Stimulated activated CD4-positive, alpha-beta T cell treated with anti-CD3 and anti-CD28 coated beads, Interleukin-15, amount 100 ng/mL, for 48 hours (primary cell): ENCODE data around the gene EIF4ENIF1.
"Not testable (repeated sequence)": the region's sequence is repeated elsewhere in the genome, so short reads cannot be mapped to it uniquely, and the experiment has no call there.

Source experiments
- DNase-seq, 2 donors: peaks; one replicate each; pipeline ENCODE4 v3.0.0-alpha.2; 2020; ENCODE audit warnings: low read depth in 2 of 2

EIF4ENIF1 gene, protein sequence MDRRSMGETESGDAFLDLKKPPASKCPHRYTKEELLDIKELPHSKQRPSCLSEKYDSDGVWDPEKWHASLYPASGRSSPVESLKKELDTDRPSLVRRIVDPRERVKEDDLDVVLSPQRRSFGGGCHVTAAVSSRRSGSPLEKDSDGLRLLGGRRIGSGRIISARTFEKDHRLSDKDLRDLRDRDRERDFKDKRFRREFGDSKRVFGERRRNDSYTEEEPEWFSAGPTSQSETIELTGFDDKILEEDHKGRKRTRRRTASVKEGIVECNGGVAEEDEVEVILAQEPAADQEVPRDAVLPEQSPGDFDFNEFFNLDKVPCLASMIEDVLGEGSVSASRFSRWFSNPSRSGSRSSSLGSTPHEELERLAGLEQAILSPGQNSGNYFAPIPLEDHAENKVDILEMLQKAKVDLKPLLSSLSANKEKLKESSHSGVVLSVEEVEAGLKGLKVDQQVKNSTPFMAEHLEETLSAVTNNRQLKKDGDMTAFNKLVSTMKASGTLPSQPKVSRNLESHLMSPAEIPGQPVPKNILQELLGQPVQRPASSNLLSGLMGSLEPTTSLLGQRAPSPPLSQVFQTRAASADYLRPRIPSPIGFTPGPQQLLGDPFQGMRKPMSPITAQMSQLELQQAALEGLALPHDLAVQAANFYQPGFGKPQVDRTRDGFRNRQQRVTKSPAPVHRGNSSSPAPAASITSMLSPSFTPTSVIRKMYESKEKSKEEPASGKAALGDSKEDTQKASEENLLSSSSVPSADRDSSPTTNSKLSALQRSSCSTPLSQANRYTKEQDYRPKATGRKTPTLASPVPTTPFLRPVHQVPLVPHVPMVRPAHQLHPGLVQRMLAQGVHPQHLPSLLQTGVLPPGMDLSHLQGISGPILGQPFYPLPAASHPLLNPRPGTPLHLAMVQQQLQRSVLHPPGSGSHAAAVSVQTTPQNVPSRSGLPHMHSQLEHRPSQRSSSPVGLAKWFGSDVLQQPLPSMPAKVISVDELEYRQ

GRCh38 chr22:31489632-31490495, at the start of gene EIF4ENIF1:
Gene EIF4ENIF1 (minus strand): TSS chr22:31489842. CDS start chr22:31488718, 1,124 bp downstream.
- peak; percentile 71 to 75 for DNase-seq

- peak in 1 of 2 donors; percentile 37 for DNase-seq
These were observed 49.2 kb upstream of the EIF4ENIF1 start for GRCh38 chr22:31538815-31539214.

- DNase-seq, result peak; percentile 37 to 41
These were observed 47.4 kb upstream of the EIF4ENIF1 start for GRCh38 chr22:31537019-31537535.

GRCh38 chr22:31533374-31533773, 43.7 kb upstream of the EIF4ENIF1 start:
- DNase-seq, result no peak

DNA sequence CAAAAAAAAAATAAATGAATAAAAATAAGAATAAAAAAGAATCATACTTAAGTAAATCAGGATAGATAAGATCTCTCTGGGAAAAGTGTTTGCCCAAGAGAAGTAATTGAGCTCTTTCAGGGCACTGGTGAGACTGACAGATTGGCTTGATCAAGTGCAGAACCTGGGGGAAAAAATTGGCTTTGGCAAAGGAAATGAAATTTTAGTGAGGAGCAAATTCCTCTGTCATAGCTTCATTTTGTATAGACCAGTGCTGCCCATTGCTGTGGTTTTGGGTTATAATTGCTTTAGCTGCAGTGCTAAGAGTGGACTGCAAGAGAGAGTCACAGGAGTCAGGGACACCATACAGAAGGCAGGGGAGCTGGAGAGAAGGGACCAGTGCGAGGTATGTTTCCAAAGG, 42.4 kb upstream of the EIF4ENIF1 start:
- no peak for DNase-seq

GRCh38 chr22:31530823-31531195, 41.2 kb upstream of the EIF4ENIF1 start:
- DNase-seq, result no peak

DNA sequence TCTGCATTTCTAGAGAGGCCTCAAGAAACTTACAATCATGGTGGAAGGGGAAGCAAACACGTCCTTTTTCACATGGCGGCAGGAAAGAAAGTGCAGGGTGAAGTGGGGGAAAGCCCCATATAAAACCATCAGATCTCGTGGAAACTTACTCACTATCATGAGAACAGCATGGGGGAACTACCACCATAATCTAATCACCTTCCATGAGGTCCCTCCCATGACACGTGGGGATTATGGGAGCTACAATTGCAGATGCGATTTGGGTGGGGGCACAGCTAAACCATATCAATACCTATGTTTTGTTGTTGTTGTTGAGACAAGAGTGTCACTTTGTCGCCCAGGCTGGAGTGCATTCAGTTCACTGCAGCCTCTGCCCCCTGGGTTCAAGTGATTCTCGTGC, 36.6 kb upstream of the EIF4ENIF1 start:
- peak; percentile 33 to 42 for DNase-seq

DNA sequence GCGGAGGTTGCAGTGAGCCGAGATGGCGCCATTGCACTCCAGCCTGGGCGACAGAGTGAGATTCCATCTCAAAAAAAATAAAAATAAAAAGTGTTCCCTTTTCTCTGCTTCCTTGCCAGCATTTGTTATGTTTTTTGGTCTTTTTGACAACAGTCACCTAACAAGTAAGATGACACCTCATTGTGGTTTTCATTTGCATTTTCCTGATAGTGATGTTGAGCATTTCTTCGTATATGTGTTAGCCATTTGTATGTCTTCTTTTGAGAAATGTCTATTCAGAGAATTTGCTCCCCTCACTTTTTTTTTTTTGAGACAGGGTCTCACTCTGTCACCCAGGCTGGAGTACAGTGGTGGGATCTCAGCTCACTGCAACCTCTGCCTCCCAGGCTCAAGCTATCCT, 34.5 kb upstream of the EIF4ENIF1 start:
- not testable (repeated sequence) for DNase-seq

GRCh38 chr22:31520051-31520450, 30.4 kb upstream of the EIF4ENIF1 start:
- no peak for DNase-seq

DNA sequence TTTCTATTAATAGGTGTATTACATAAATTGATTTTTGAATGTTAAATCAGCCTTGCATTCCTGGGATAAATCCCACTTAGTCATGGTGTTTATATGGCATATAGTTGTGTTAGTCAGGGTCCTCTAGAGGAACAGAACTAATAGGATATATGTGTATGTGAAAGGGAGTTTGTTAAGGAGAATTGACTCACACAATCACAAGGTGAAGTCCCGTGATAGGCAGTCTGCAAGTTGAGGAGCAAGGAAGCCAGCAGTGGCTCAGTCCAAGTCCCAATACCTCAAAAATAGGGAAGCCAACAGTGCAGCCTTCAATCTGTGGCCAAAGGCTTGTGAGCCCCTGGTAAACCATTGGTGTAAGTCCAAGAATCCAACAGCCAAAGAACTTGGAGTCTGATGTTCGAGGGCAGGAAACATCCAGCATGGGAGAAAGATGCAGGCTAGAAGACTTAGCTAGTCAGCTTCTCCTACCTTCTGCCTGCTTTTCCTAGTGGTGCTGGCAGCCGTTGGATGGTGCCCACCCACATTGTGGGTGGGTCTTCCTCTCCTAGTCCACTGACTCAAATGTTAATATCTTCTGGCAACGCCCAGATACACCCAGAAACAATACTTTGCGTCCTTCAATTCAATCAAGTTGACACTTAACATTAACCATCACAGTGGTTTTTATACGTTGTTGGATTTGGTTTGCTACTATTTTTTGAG, 19.6 kb upstream of the EIF4ENIF1 start:
- DNase-seq, result no peak

- DNase-seq, result no peak
These were observed 18.9 kb upstream of the EIF4ENIF1 start for GRCh38 chr22:31508536-31508935.

- DNase-seq, result not testable (repeated sequence)
These were observed 17.9 kb upstream of the EIF4ENIF1 start for GRCh38 chr22:31507517-31507916.

GRCh38 chr22:31504282-31504681, 14.6 kb upstream of the EIF4ENIF1 start:
- no peak for DNase-seq

DNA sequence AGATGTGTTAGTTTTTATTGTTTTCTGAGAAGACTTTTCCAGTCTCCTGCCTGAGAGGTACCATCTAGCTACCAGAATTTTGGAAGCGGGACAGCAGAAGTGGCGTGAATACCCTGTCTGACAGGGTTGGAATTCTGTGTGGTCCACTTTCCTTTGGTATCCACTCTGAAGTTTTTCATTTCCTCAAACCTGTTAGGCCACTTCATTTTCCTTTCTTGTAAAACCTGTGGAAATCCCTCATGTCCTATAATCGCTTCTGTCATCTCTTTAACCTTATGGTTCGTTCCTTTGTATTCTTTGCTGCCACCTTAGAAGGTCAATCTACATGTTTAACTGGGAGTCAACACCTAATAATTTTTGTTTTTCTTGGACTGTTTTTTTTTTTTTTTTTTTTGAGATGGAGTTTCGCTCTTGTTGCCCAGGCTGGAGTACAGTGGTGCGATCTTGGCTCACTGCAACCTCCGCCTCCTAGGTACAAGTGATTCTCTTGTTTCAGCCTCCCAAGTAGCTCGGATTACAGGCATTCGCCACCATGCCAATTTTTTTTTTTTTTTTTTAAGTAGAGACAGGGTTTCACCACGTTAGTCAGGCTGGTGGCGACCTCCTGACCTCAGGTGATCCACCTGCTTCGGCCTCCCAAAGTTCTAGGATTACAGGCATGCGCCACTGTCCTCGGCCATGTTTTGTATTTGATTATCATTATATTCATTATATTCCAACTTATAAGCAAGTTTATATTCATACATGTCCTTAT, 13.7 kb upstream of the EIF4ENIF1 start:
- DNase-seq, result no peak

GRCh38 chr22:31501738-31502137, 12.1 kb upstream of the EIF4ENIF1 start:
- DNase-seq, result no peak

- no peak for DNase-seq
These were observed 7.7 kb upstream of the EIF4ENIF1 start for GRCh38 chr22:31497148-31497938.

GRCh38 chr22:31496735-31497146, 7.1 kb upstream of the EIF4ENIF1 start:
- DNase-seq, result no peak

DNA sequence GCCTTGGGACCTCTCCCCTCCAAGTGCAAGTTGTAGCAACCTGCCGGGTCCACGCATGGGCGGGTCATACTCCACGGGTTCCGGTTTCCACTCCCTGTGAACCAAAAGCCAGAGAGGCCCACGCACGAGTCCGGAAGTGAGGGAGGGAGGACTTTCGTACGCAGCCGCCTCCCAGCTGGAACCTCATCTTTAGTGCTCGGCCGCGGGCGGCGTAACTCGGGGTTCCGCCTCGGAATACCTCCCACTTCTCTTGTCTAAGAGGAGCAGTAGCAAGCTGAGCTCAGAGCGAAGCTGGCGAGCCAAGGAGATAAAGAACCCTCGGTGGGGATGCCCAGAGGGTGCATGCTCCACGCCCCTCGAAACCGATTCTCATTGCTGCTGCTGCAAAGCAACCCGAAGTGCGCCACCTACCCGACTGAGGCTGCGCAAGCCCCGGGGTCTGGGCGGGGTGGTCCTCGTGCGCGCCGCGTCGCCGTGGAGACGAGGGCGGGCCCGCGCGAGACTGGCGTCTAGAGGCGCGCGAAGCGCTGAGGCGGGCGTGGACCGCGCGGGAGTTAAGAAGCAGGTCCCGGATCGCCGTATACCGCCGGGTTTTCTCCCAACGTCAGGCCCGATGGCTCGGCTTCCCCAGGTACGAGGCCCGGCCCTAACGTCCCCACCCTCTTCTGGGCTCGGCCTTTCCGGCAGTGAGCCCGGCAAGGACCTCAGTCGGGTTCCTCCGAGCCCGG, 6.5 kb upstream of the EIF4ENIF1 start, which contains the start of gene SFI1:
Gene SFI1 (plus strand): TSS at position 530 of the 728 bp plus-strand sequence. CDS start 11,749 bp downstream, outside the sequence.
- peak; percentile 93 to 95 for DNase-seq
